GM12873 (cell line): ENCODE measurements around the gene CD8A.

Experiments
- CTCF ChIP-seq: IDR thresholded peaks from 2 replicates; pipeline ENCODE4 v1.5.1; 2012; ENCODE audit warnings: low read depth, mild to moderate bottlenecking, moderate library complexity, low read length, control low read depth; ENCODE audit not compliant: insufficient read depth; ENCODE audit errors: missing control alignments

Gene CD8A

GRCh38 chr2:86776532-86776931, 14.2 kb downstream of the CD8A start:
- TF ChIP-seq CTCF, result no peak

DNA sequence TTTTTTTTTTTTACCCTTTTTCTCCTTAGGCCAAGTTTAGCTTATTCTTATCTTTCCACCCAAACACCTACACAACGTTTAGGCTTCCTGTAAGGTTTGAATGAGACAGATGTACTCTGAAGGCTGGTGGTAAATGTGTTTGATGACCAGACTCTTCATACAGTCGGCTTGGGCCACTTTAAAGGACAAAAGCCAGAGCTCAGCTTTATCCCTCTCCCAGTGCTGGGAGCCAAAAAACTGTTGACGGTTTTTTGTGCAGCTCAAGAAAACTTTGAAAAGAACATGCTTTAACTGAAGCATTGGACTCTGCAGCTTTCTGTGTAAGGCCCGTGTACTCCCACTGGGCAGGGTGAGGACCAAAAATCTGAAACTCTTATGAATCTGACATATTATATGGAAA, 15.4 kb downstream of the CD8A start:
- TF ChIP-seq CTCF, result no peak

- no peak for TF ChIP-seq CTCF
Measured at GRCh38 chr2:86774862-86775261, 15.9 kb downstream of the CD8A start.

- no peak for TF ChIP-seq CTCF
Measured at GRCh38 chr2:86772611-86773010, 18.1 kb downstream of the CD8A start.

DNA sequence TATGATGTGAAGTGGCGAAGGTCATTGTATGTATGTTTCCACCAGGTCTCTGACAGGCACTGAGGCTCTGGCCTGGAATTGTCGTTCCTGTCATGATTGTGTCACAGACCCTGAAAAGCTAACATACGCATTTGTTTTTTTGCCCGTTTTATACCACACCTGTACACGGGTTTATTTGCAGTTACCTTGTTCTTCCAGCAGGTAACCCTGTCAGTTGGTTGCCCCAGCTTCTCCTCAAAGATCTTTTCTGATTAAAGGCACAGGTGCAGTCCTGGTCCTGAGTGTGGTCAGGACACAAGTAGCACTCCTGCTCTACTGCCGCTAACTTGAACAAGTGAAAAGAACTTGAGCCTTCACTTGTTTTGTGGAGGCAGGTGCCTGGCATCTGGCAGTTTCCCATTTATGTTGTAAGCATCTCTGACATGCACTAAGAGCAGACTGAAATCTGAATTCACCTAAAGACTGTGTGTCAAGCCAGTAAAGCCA, 19.9 kb downstream of the CD8A start:
- no peak for TF ChIP-seq CTCF

DNA sequence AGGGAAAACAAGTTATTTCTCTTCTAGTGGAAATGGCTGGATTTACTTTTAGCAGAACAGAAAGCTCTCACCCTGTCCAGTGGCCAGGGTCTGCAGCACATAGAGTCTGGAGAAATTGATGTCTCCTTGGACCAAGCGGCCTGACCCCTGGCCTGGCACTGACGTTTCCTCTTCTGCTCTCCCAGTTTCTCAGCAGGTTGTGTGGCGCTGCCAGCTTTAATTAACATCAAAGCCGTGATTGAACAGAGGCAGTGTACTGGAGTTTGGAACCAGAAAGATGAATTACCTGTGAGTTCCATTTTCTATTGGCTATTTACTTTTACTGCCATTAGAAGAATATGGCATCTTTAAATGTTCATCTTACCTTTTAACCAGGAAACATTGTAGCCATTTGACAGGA, 20.9 kb downstream of the CD8A start:
- TF ChIP-seq CTCF, result no peak

DNA sequence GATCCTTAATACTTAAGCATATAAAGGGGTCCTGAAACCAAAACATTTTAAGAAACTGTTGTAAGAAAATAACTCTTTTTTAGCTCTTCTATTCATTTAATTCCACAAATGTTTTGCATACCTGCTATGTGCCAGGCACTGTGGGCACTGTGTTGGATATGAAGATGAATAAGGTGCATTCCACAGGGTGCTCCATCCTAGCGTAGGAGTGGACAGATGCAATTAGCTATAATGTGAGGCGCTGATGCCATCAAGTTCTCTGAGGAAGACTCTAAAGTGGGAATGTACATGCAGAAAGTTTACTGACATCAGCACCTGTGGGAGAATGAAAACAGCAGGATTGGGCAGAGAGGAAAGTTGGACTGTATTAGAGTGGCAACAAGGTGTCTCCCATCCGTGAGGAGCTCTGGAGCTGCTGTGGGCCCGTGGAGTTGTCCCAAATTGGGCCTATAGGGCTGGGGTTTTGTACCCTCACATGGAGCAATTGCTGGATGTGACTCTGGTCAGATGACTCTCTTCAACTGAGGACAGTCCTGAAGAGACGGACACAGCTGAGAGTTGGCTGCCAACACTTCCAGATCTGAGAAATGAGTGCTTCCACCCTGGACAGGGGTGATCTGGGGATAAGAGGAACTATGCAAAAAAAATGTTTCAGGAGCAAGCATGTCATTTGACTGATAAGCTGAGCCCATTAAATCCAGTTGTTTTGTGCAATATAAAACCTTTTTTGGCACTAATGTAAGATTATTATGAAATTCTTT, 22.3 kb downstream of the CD8A start:
- TF ChIP-seq CTCF, result no peak

DNA sequence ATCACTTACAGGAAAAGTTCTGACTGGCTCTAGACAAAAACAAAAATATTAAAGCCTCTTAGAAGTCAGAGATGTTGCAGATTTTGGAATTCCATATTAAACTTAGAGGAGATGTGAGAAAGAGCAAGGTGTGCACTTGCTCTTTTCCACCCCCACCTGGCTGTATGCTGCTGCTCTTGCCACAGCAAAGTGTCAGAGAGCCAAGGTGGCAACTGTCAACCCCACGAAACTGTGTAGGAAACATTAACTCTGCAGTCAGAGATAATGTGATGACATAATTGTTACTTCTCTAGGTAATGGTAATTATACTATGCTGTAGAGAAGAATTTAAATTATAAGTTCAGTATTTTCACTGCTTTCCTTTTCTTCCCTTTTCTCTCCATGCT, 25.4 kb downstream of the CD8A start:
- TF ChIP-seq CTCF, result no peak
